OCI-LY1 (cell line): ENCODE results near the gene DGCR8.

Source experiments
- CTCF ChIP-seq: fragments of 200-600 bp; sonication (generic), shearing (Covaris generic); IDR thresholded peaks from 2 replicates; pipeline ENCODE4 v1.5.1; 2017; ENCODE audit warnings: mild to moderate bottlenecking, antibody characterized with exemption, low read length, moderate library complexity, mixed read lengths
- EZH2 ChIP-seq: fragments of 200-600 bp; sonication (generic), shearing (Covaris generic); IDR thresholded peaks from 2 replicates; pipeline ENCODE4 v1.8.0; 2017; ENCODE audit warnings: borderline replicate concordance, mixed run types, mild to moderate bottlenecking, antibody characterized with exemption, low read length, moderate library complexity, mixed read lengths

- no peak for TF ChIP-seq CTCF
- no peak for TF ChIP-seq EZH2
Measured at GRCh38 chr22:20141186-20142077, 61.4 kb downstream of the DGCR8 start.
